ENCODE results near the gene SH3PXD2A. TPM values are rescaled to one million over a fixed set of nuclear protein-coding genes. Genes with fewer than 3 reads are reported as not detected.

SH3PXD2A gene
- total and polyA plus RNA-seq, 12 donors: 5.7 to 34.5 (median 19.2) TPM

- Histone ChIP-seq H3K36me3 (replicated peaks in 1 of 2) (no peaks in the 10 kb centered on the region), H3K4me3 (no peak overlapping the region), H3K9me3 (replicated peaks in 1 of 3) (no peaks in the 10 kb centered on the region), H3K27me3 (no peaks in the 10 kb centered on the region), H3K4me1 (replicated peaks in 1 of 2) (peaks cover 7 to 56% of the 10 kb centered on the region in 2 donors), H3K27ac (peak overlapping the region in 3 of 5 donors; percentile 12 to 72 (median 38))
- no peak for DNase-seq
- intact Hi-C loops (cut with DNase I): no loop called here
- WGBS, 4 donors: 70 to 89% (median 83%) methylated on average over 8 to 11 of the region's 11 CpGs
- TF ChIP-seq POLR2A (IDR thresholded peaks at IDR 0.05): no peak
- TF ChIP-seq, protein P1, sequence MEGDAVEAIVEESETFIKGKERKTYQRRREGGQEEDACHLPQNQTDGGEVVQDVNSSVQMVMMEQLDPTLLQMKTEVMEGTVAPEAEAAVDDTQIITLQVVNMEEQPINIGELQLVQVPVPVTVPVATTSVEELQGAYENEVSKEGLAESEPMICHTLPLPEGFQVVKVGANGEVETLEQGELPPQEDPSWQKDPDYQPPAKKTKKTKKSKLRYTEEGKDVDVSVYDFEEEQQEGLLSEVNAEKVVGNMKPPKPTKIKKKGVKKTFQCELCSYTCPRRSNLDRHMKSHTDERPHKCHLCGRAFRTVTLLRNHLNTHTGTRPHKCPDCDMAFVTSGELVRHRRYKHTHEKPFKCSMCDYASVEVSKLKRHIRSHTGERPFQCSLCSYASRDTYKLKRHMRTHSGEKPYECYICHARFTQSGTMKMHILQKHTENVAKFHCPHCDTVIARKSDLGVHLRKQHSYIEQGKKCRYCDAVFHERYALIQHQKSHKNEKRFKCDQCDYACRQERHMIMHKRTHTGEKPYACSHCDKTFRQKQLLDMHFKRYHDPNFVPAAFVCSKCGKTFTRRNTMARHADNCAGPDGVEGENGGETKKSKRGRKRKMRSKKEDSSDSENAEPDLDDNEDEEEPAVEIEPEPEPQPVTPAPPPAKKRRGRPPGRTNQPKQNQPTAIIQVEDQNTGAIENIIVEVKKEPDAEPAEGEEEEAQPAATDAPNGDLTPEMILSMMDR (IDR thresholded peaks at IDR 0.05): no peak
Observed at GRCh38 chr10:103852189-103852711, 3.1 kb downstream of the SH3PXD2A start.

- no peak overlapping the region for H3K27ac ChIP-seq
Observed at GRCh38 chr10:103851261-103851660, 4.1 kb downstream of the SH3PXD2A start.

GRCh38 chr10:103850572-103850895 is 4.8 kb downstream of the SH3PXD2A start:
- Histone ChIP-seq H3K4me3 (no peak overlapping the region), H3K4me1 (replicated peaks in 1 of 2) (peaks cover 7 to 56% of the 10 kb centered on the region in 2 donors), H3K9me3 (replicated peaks in 1 of 3) (no peaks in the 10 kb centered on the region), H3K36me3 (replicated peaks in 1 of 2) (no peaks in the 10 kb centered on the region), H3K27me3 (no peaks in the 10 kb centered on the region), H3K27ac (peak overlapping the region in 2 of 5 donors; percentile 73 to 88)
- 63 to 85% (median 80%) methylated on average over 3 of the region's 3 CpGs for WGBS, 4 donors
- intact Hi-C loops (cut with DNase I): no loop called here
- DNase-seq: no peak
- TF ChIP-seq POLR2A (IDR thresholded peaks at IDR 0.05): no peak
- TF ChIP-seq, protein P1 (IDR thresholded peaks at IDR 0.05): no peak

More at GRCh38 chr10:103851261-103851660, 4.1 kb downstream of the SH3PXD2A start:
- intact Hi-C loops (cut with DNase I): no loop called here
- no peak for DNase-seq
- 82 to 91% (median 90%) methylated on average over 4 of the region's 4 CpGs for WGBS, 4 donors
- H3K27me3 ChIP-seq: no peaks in the 10 kb centered on the region
- no peak overlapping the region for H3K4me3 ChIP-seq
- no peaks in the 10 kb centered on the region for H3K36me3 ChIP-seq (replicated peaks in 1 of 2)
- TF ChIP-seq, protein P1 (IDR thresholded peaks at IDR 0.05): no peak
- no peak for TF ChIP-seq POLR2A (IDR thresholded peaks at IDR 0.05)
- H3K4me1 ChIP-seq (replicated peaks in 1 of 2): peaks cover 7 to 56% of the 10 kb centered on the region in 2 donors
- no peaks in the 10 kb centered on the region for H3K9me3 ChIP-seq (replicated peaks in 1 of 3)

DNA sequence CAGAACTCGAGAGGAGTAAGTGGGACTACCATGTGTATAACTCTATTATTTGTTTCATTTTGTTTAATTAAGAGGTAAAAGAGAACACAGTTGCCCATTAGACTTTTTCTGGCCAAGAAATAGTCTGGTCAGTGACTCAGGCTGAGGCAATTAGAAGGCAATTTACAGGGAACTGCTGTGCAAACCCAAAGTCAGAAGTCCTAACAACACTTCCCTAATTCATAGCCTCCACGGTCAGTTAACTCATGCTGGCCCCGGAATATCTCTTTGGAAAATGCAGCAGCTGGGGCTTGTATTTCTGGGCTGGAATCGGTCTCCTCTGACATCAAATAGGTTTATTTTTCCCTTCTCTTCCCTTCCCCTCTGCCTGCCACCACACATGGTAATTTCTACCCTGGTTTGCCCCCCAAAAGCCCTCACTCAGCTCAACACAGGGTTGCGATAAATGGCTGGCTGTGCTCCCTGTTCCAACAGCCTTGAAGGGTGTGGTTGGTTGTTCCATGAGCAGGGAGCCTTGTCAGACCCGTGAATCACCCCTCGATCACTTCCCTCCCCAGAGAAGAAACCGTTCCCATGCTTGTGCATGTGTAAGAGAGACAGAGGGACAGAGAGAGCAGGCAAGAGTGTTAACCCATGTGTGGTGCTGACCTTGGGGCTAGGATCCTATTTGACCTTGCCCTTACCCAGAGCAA is 5.3 kb downstream of the SH3PXD2A start:
- Histone ChIP-seq H3K4me1 (replicated peaks in 1 of 2) (peaks cover 6 to 55% of the 10 kb centered on the region in 2 donors), H3K4me3 (no peak overlapping the region), H3K27me3 (no peaks in the 10 kb centered on the region), H3K9me3 (replicated peaks in 1 of 3) (no peaks in the 10 kb centered on the region), H3K36me3 (replicated peaks in 1 of 2) (no peaks in the 10 kb centered on the region), H3K27ac (peak overlapping the region in 2 of 5 donors; percentile 73 to 88)
- DNase-seq: peak in 5 of 7 donors; percentile 42 to 67 (median 56)
- WGBS, 4 donors: 34 to 38% (median 36%) methylated on average over 8 of the region's 8 CpGs
- intact Hi-C loops (cut with DNase I): no loop called here
- no peak for TF ChIP-seq POLR2A (IDR thresholded peaks at IDR 0.05)
- TF ChIP-seq, protein P1 (IDR thresholded peaks at IDR 0.05): no peak

Data from adrenal gland (tissue), 12 donors.